Measurements from ENCODE around the gene ING4.

The ING4 gene

GRCh38 chr12:6606331-6607131 is 56.4 kb downstream of the ING4 start:
- H3K27me3 ChIP-seq (ENCODE audit: insufficient read depth, low read length, poor library complexity, severe bottlenecking): no peaks in the 10 kb centered on the region
- no peaks in the 10 kb centered on the region for H3K9me2 ChIP-seq (replicated peaks; ENCODE audit: low read depth, low read length)
- peaks cover 25% of the 10 kb centered on the region for H3F3A ChIP-seq (ENCODE audit: low read depth)
- H3K79me2 ChIP-seq (ENCODE audit: insufficient read depth, low read length): peaks cover 54% of the 10 kb centered on the region
- peaks cover 53% of the 10 kb centered on the region for H4K20me1 ChIP-seq (ENCODE audit: insufficient read depth, low read length, poor library complexity, severe bottlenecking)
- H3K4me3 ChIP-seq (ENCODE audit: low read length, poor library complexity, severe bottlenecking): peak overlapping the region; percentile 98
- peaks cover 13% of the 10 kb centered on the region for H3K36me3 ChIP-seq (ENCODE audit: insufficient read depth, low read length)
- H3K9me3 ChIP-seq (ENCODE audit: insufficient read depth, low read depth, low read length): no peaks in the 10 kb centered on the region
- TF ChIP-seq EZH2phosphoT487 (IDR thresholded peaks at IDR 0.05; ENCODE audit: borderline replicate concordance) (no peak), CTCF (conservative IDR thresholded peaks at IDR 0.05; ENCODE audit: low read length) (no peak)
- H3K4me2 ChIP-seq (ENCODE audit: low read depth, low read length, poor library complexity, severe bottlenecking): peak overlapping the region; percentile 78
- H2AFZ ChIP-seq (ENCODE audit: low read length): no peak overlapping the region
- peak overlapping the region; percentile 96 for H3K9ac ChIP-seq (ENCODE audit: low read depth, low read length, poor library complexity, severe bottlenecking)
- H3K4me1 ChIP-seq (ENCODE audit: insufficient read depth, low read length, poor library complexity, severe bottlenecking): peaks cover 60% of the 10 kb centered on the region

GRCh38 chr12:6605421-6606330 is 57.2 kb downstream of the ING4 start:
- peaks cover 57% of the 10 kb centered on the region for H3K4me1 ChIP-seq (ENCODE audit: insufficient read depth, low read length, poor library complexity, severe bottlenecking)
- H3K4me3 ChIP-seq (ENCODE audit: low read length, poor library complexity, severe bottlenecking): peak overlapping the region; percentile 98
- no peaks in the 10 kb centered on the region for H3K9me2 ChIP-seq (replicated peaks; ENCODE audit: low read depth, low read length)
- peaks cover 22% of the 10 kb centered on the region for H3K36me3 ChIP-seq (ENCODE audit: insufficient read depth, low read length)
- no peaks in the 10 kb centered on the region for H3K27me3 ChIP-seq (ENCODE audit: insufficient read depth, low read length, poor library complexity, severe bottlenecking)
- H3F3A ChIP-seq (ENCODE audit: low read depth): peaks cover 25% of the 10 kb centered on the region
- peaks cover 62% of the 10 kb centered on the region for H3K79me2 ChIP-seq (ENCODE audit: insufficient read depth, low read length)
- no peaks in the 10 kb centered on the region for H3K9me3 ChIP-seq (ENCODE audit: insufficient read depth, low read depth, low read length)
- H2AFZ ChIP-seq (ENCODE audit: low read length): no peak overlapping the region
- no peak for TF ChIP-seq CTCF (conservative IDR thresholded peaks at IDR 0.05; ENCODE audit: low read length)
- TF ChIP-seq EZH2phosphoT487 (IDR thresholded peaks at IDR 0.05; ENCODE audit: borderline replicate concordance): no peak
- peak overlapping the region; percentile 78 for H3K4me2 ChIP-seq (ENCODE audit: low read depth, low read length, poor library complexity, severe bottlenecking)
- peak overlapping the region; percentile 96 for H3K9ac ChIP-seq (ENCODE audit: low read depth, low read length, poor library complexity, severe bottlenecking)
- peaks cover 62% of the 10 kb centered on the region for H4K20me1 ChIP-seq (ENCODE audit: insufficient read depth, low read length, poor library complexity, severe bottlenecking)

GRCh38 chr12:6604259-6605029 is 58.5 kb downstream of the ING4 start:
- Histone ChIP-seq H3K27me3 (ENCODE audit: insufficient read depth, low read length, poor library complexity, severe bottlenecking) (no peaks in the 10 kb centered on the region), H3K9ac (ENCODE audit: low read depth, low read length, poor library complexity, severe bottlenecking) (peak overlapping the region; percentile 96), H3K4me1 (ENCODE audit: insufficient read depth, low read length, poor library complexity, severe bottlenecking) (peaks cover 56% of the 10 kb centered on the region), H3K4me2 (ENCODE audit: low read depth, low read length, poor library complexity, severe bottlenecking) (peak overlapping the region; percentile 78), H3K4me3 (ENCODE audit: low read length, poor library complexity, severe bottlenecking) (peak overlapping the region; percentile 98), H4K20me1 (ENCODE audit: insufficient read depth, low read length, poor library complexity, severe bottlenecking) (peaks cover 74% of the 10 kb centered on the region), H3K9me2 (replicated peaks; ENCODE audit: low read depth, low read length) (no peaks in the 10 kb centered on the region), H3F3A (ENCODE audit: low read depth) (peaks cover 24% of the 10 kb centered on the region), H3K36me3 (ENCODE audit: insufficient read depth, low read length) (peaks cover 34% of the 10 kb centered on the region), H3K9me3 (ENCODE audit: insufficient read depth, low read depth, low read length) (no peaks in the 10 kb centered on the region), H2AFZ (ENCODE audit: low read length) (no peak overlapping the region), H3K79me2 (ENCODE audit: insufficient read depth, low read length) (peaks cover 75% of the 10 kb centered on the region)
- TF ChIP-seq CTCF (conservative IDR thresholded peaks at IDR 0.05; ENCODE audit: low read length): no peak
- no peak for TF ChIP-seq EZH2phosphoT487 (IDR thresholded peaks at IDR 0.05; ENCODE audit: borderline replicate concordance)

Measured in Loucy (cell line).